Measurements from ENCODE around the gene PXDC1. TPM values are rescaled to one million over a fixed set of nuclear protein-coding genes. Genes with fewer than 3 reads are reported as not detected.
"Not testable (repeated sequence)": the region's sequence is repeated elsewhere in the genome, so short reads cannot be mapped to it uniquely, and the experiment has no call there.

Gene PXDC1
- total RNA-seq, 1 donor from 2014 or later = 48.3 TPM

GRCh38 chr6:3724451-3725144, 26.9 kb downstream of the PXDC1 start:
- DNase-seq (ENCODE audit: low spot score) = no peak
- intact Hi-C loops (cut with DNase I) = no loop called here
- peak; percentile 33 for ATAC-seq

- intact Hi-C loops (cut with DNase I) = no loop called here
- DNase-seq (ENCODE audit: low spot score) (no peak), ATAC-seq (peak; percentile 19)
These were observed 27.5 kb downstream of the PXDC1 start for GRCh38 chr6:3723966-3724365.

GRCh38 chr6:3723251-3723650, 28.3 kb downstream of the PXDC1 start:
- ATAC-seq (no peak), DNase-seq (ENCODE audit: low spot score) (no peak)
- intact Hi-C loops (cut with DNase I) = no loop called here

- ATAC-seq (no peak), DNase-seq (ENCODE audit: low spot score) (no peak)
- intact Hi-C loops (cut with DNase I) = no loop called here
These were observed 28.7 kb downstream of the PXDC1 start for GRCh38 chr6:3722785-3723184.

- DNase-seq (ENCODE audit: low spot score) (no peak), ATAC-seq (peak; percentile 25)
These were observed 29.5 kb downstream of the PXDC1 start for GRCh38 chr6:3721810-3722621.

GRCh38 chr6:3720770-3721169, 30.7 kb downstream of the PXDC1 start:
- ATAC-seq; DNase-seq (ENCODE audit: low spot score); intact Hi-C loops (cut with DNase I): not testable (repeated sequence)

More at GRCh38 chr6:3721810-3722621, 29.5 kb downstream of the PXDC1 start:
- intact Hi-C loops (cut with DNase I) = no loop called here

- DNase-seq (ENCODE audit: low spot score) = no peak
- ATAC-seq = no peak
- intact Hi-C loops (cut with DNase I) = no loop called here
These were observed 31.8 kb downstream of the PXDC1 start for GRCh38 chr6:3719462-3720308.

- DNase-seq (ENCODE audit: low spot score) (no peak), ATAC-seq (no peak)
- intact Hi-C loops (cut with DNase I) = no loop called here
These were observed 33.1 kb downstream of the PXDC1 start for GRCh38 chr6:3718407-3718806.

GRCh38 chr6:3715285-3715684, 36.2 kb downstream of the PXDC1 start:
- ATAC-seq (no peak), DNase-seq (ENCODE audit: low spot score) (no peak)
- intact Hi-C loops (cut with DNase I) = no loop called here

GRCh38 chr6:3714768-3715167, 36.7 kb downstream of the PXDC1 start:
- DNase-seq (ENCODE audit: low spot score) (no peak), ATAC-seq (no peak)
- intact Hi-C loops (cut with DNase I) = loop anchor here (5.0 kb wide), 1 partner anchor 972 kb away; no protein-coding TSS in a partner anchor

- ATAC-seq (no peak), DNase-seq (ENCODE audit: low spot score) (no peak)
- intact Hi-C loops (cut with DNase I) = loop anchor here (5.0 kb wide), 1 partner anchor 972 kb away; no protein-coding TSS in a partner anchor
These were observed 37.4 kb downstream of the PXDC1 start for GRCh38 chr6:3714111-3714510.

GRCh38 chr6:3712827-3713665, 38.5 kb downstream of the PXDC1 start:
- intact Hi-C loops (cut with DNase I) = loop anchor here (5.0 kb wide), 1 partner anchor 971 kb away; no protein-coding TSS in a partner anchor
- ATAC-seq = no peak
- no peak for DNase-seq (ENCODE audit: low spot score)

GRCh38 chr6:3711776-3712175, 39.7 kb downstream of the PXDC1 start:
- ATAC-seq = no peak
- no peak for DNase-seq (ENCODE audit: low spot score)
- intact Hi-C loops (cut with DNase I) = loop anchor here (5.0 kb wide), 1 partner anchor 969 kb away; no protein-coding TSS in a partner anchor

- ATAC-seq (no peak), DNase-seq (ENCODE audit: low spot score) (no peak)
- intact Hi-C loops (cut with DNase I) = loop anchor here (5.0 kb wide), 1 partner anchor 968 kb away; no protein-coding TSS in a partner anchor
These were observed 41.1 kb downstream of the PXDC1 start for GRCh38 chr6:3710403-3710802.

GRCh38 chr6:3708540-3708939, 43.0 kb downstream of the PXDC1 start:
- intact Hi-C loops (cut with DNase I) = no loop called here
- DNase-seq (ENCODE audit: low spot score) (no peak), ATAC-seq (no peak)

GRCh38 chr6:3707751-3708412, 43.6 kb downstream of the PXDC1 start:
- ATAC-seq = no peak
- no peak for DNase-seq (ENCODE audit: low spot score)
- intact Hi-C loops (cut with DNase I) = no loop called here

- ATAC-seq (no peak), DNase-seq (ENCODE audit: low spot score) (no peak)
- intact Hi-C loops (cut with DNase I) = no loop called here
These were observed 44.5 kb downstream of the PXDC1 start for GRCh38 chr6:3707024-3707423.

GRCh38 chr6:3706547-3706946, 45.0 kb downstream of the PXDC1 start:
- DNase-seq (ENCODE audit: low spot score) (no peak), ATAC-seq (no peak)
- intact Hi-C loops (cut with DNase I) = no loop called here
